ENCODE measurements around the gene ARHGEF9.
"Not testable (repeated sequence)": the region's sequence is repeated elsewhere in the genome, so short reads cannot be mapped to it uniquely, and the experiment has no call there.

Gene ARHGEF9

GRCh38 chrX:63784902-63785707, at the start of gene ARHGEF9:
ARHGEF9 (minus strand) TSS chrX:63785214; CDS start chrX:63785145, 69 bp downstream.
- DNase-seq (ENCODE audit: low spot score), result no peak

- not testable (repeated sequence) for DNase-seq (ENCODE audit: low spot score)
These were observed 40.4 kb upstream of the ARHGEF9 start for GRCh38 chrX:63825446-63825845.

GRCh38 chrX:63818156-63818555, 33.1 kb upstream of the ARHGEF9 start:
- no peak for DNase-seq (ENCODE audit: low spot score)

- no peak for DNase-seq (ENCODE audit: low spot score)
These were observed 32.7 kb upstream of the ARHGEF9 start for GRCh38 chrX:63817696-63818095.

GRCh38 chrX:63812823-63813222, 27.8 kb upstream of the ARHGEF9 start:
- DNase-seq (ENCODE audit: low spot score), result no peak

GRCh38 chrX:63810746-63811145, 25.7 kb upstream of the ARHGEF9 start:
- no peak for DNase-seq (ENCODE audit: low spot score)

GRCh38 chrX:63809173-63809572, 24.2 kb upstream of the ARHGEF9 start:
- DNase-seq (ENCODE audit: low spot score), result no peak

- DNase-seq (ENCODE audit: low spot score), result not testable (repeated sequence)
These were observed 10.4 kb upstream of the ARHGEF9 start for GRCh38 chrX:63795406-63795805.

GRCh38 chrX:63785708-63786040, 660 bp upstream of the ARHGEF9 start:
- no peak for DNase-seq (ENCODE audit: low spot score)

GRCh38 chrX:63784346-63784901, 590 bp downstream of the ARHGEF9 start:
- DNase-seq (ENCODE audit: low spot score), result no peak

GRCh38 chrX:63782515-63782914, 2.5 kb downstream of the ARHGEF9 start:
- DNase-seq (ENCODE audit: low spot score), result no peak

- no peak for DNase-seq (ENCODE audit: low spot score)
These were observed 16.3 kb downstream of the ARHGEF9 start for GRCh38 chrX:63768760-63769159.

- DNase-seq (ENCODE audit: low spot score), result no peak
These were observed 19.3 kb downstream of the ARHGEF9 start for GRCh38 chrX:63765712-63766111.

- no peak for DNase-seq (ENCODE audit: low spot score)
These were observed 20.1 kb downstream of the ARHGEF9 start for GRCh38 chrX:63764946-63765345.

- DNase-seq (ENCODE audit: low spot score), result peak; percentile 23
These were observed 23.4 kb downstream of the ARHGEF9 start for GRCh38 chrX:63761639-63762038.

- DNase-seq (ENCODE audit: low spot score), result no peak
These were observed 27.0 kb downstream of the ARHGEF9 start for GRCh38 chrX:63758011-63758410.

- DNase-seq (ENCODE audit: low spot score), result no peak
These were observed 29.1 kb downstream of the ARHGEF9 start for GRCh38 chrX:63755892-63756291.

GRCh38 chrX:63754860-63755579, 30.0 kb downstream of the ARHGEF9 start:
- DNase-seq (ENCODE audit: low spot score), result peak; percentile 89

GRCh38 chrX:63754136-63754859, 30.7 kb downstream of the ARHGEF9 start:
- DNase-seq (ENCODE audit: low spot score), result peak; percentile 12

GRCh38 chrX:63751481-63751880, 33.5 kb downstream of the ARHGEF9 start:
- DNase-seq (ENCODE audit: low spot score), result no peak

- DNase-seq (ENCODE audit: low spot score), result no peak
These were observed 34.2 kb downstream of the ARHGEF9 start for GRCh38 chrX:63750811-63751210.

GRCh38 chrX:63747331-63747730, 37.7 kb downstream of the ARHGEF9 start:
- no peak for DNase-seq (ENCODE audit: low spot score)
